Measurements from ENCODE around the gene CASTOR2. TPM values are rescaled to one million over a fixed set of nuclear protein-coding genes. Genes with fewer than 3 reads are reported as not detected.
"Not testable (repeated sequence)": the region's sequence is repeated elsewhere in the genome, so short reads cannot be mapped to it uniquely, and the experiment has no call there.

Gene CASTOR2
- polyA plus RNA-seq, 1 donor = 27.6 TPM

- not testable (repeated sequence) for DNase-seq
Measured at GRCh38 chr7:74996361-74996760, 31.9 kb downstream of the CASTOR2 start.

- DNase-seq = not testable (repeated sequence)
Measured at GRCh38 chr7:74997811-74998210, 33.3 kb downstream of the CASTOR2 start.

- DNase-seq = not testable (repeated sequence)
Measured at GRCh38 chr7:75001356-75001755, 36.9 kb downstream of the CASTOR2 start.

- DNase-seq = no peak
Measured at GRCh38 chr7:75010036-75010435, 45.5 kb downstream of the CASTOR2 start.

GRCh38 chr7:75017832-75018231 lies 53.3 kb downstream of the CASTOR2 start:
- DNase-seq = no peak

GRCh38 chr7:75018570-75019364 lies 54.3 kb downstream of the CASTOR2 start:
- no peak for DNase-seq

GRCh38 chr7:75019800-75020199 lies 55.3 kb downstream of the CASTOR2 start:
- DNase-seq = no peak

GRCh38 chr7:75024922-75025321 lies 60.4 kb downstream of the CASTOR2 start:
- no peak for DNase-seq

- DNase-seq = no peak
Measured at GRCh38 chr7:75028299-75028698, 63.8 kb downstream of the CASTOR2 start.

- DNase-seq = no peak
Measured at GRCh38 chr7:75033064-75033463, 68.6 kb downstream of the CASTOR2 start.

GRCh38 chr7:75033826-75034225 lies 69.3 kb downstream of the CASTOR2 start:
- DNase-seq = no peak

GRCh38 chr7:75038508-75038907 lies 74.0 kb downstream of the CASTOR2 start:
- no peak for DNase-seq

GRCh38 chr7:75039166-75039565 lies 74.7 kb downstream of the CASTOR2 start:
- no peak for DNase-seq

- no peak for DNase-seq
Measured at GRCh38 chr7:75039709-75040108, 75.2 kb downstream of the CASTOR2 start.

GRCh38 chr7:75040512-75040911 lies 76.0 kb downstream of the CASTOR2 start:
- DNase-seq = no peak

GRCh38 chr7:75042286-75042685 lies 77.8 kb downstream of the CASTOR2 start:
- no peak for DNase-seq

- DNase-seq = no peak
Measured at GRCh38 chr7:75042831-75043703, 78.6 kb downstream of the CASTOR2 start.

GRCh38 chr7:75045881-75046280 lies 81.4 kb downstream of the CASTOR2 start:
- DNase-seq = no peak

GRCh38 chr7:75048435-75049379 lies 84.2 kb downstream of the CASTOR2 start:
- no peak for DNase-seq

GRCh38 chr7:75049817-75050216 lies 85.3 kb downstream of the CASTOR2 start:
- no peak for DNase-seq

GRCh38 chr7:75050501-75050900 lies 86.0 kb downstream of the CASTOR2 start:
- no peak for DNase-seq

- no peak for DNase-seq
Measured at GRCh38 chr7:75054744-75055143, 90.2 kb downstream of the CASTOR2 start.
